Endothelial cell of umbilical vein (primary cell): ENCODE results near the gene LIN54.

Source experiments
- EZH2 ChIP-seq: IDR thresholded peaks from 2 replicates; pipeline ENCODE4 v1.6.1; 2012; ENCODE audit warnings: borderline replicate concordance, low read depth, mild to moderate bottlenecking, moderate library complexity, low read length, inconsistent platforms; ENCODE audit not compliant: severe bottlenecking
- GATA2 ChIP-seq: IDR thresholded peaks from 2 replicates; pipeline ENCODE4 v1.7.0; 2011; ENCODE audit warnings: low read depth, mild to moderate bottlenecking, moderate library complexity, mixed read lengths, low read length; ENCODE audit not compliant: insufficient read length, insufficient read depth
- MYC ChIP-seq: IDR thresholded peaks from one replicate; pipeline ENCODE4 v1.6.1; 2011; ENCODE audit warnings: mild to moderate bottlenecking, low read depth, low read length
- POLR2A ChIP-seq: IDR thresholded peaks from 2 replicates; pipeline ENCODE4 v1.6.1; 2012; ENCODE audit warnings: low read depth, mild to moderate bottlenecking, control low read depth, low read length
- POLR2AphosphoS5 ChIP-seq: IDR thresholded peaks from 2 replicates; pipeline ENCODE4 v1.6.1; 2012; ENCODE audit warnings: low read depth, mild to moderate bottlenecking, control low read depth, low read length, moderate library complexity; ENCODE audit not compliant: insufficient read depth
- TF ChIP-seq, protein P1 (sequence below), 2 donors: IDR thresholded peaks; 1 replicate in 1 of 2; 2 replicates in 1 of 2; pipeline ENCODE4 v1.5.1; 2011; ENCODE audit warnings: low read length in 2 of 2, mild to moderate bottlenecking in 2 of 2, moderate library complexity in 2 of 2, control low read depth in 1 of 2, inconsistent platforms in 1 of 2, low read depth in 1 of 2; ENCODE audit not compliant: insufficient read depth in 1 of 2; ENCODE audit errors: extremely low read depth in 1 of 2
- TF ChIP-seq, protein P2 (sequence below): IDR thresholded peaks from 2 replicates; pipeline ENCODE4 v1.6.1; 2011; ENCODE audit not compliant: insufficient read depth, insufficient read length

DNA sequence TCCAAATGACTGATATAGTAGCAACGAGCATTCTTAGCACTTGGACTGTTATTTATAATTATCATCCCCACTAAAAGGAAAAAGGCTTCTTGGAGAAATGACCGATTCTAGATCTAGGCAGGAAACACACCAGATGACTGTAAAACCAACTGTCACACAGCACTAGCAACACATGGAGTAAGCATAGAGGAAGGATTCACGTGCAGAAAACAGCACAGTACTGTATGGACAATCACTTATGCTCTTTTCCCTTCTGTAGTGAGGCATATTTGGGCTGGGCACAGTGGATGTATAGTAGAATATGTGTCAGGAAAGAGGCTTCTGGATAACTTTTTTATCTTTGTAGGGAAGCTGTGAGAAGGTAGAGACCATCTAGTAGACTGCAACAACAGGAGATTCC lies 18.4 kb upstream of the LIN54 start:
- TF ChIP-seq, protein P1, sequence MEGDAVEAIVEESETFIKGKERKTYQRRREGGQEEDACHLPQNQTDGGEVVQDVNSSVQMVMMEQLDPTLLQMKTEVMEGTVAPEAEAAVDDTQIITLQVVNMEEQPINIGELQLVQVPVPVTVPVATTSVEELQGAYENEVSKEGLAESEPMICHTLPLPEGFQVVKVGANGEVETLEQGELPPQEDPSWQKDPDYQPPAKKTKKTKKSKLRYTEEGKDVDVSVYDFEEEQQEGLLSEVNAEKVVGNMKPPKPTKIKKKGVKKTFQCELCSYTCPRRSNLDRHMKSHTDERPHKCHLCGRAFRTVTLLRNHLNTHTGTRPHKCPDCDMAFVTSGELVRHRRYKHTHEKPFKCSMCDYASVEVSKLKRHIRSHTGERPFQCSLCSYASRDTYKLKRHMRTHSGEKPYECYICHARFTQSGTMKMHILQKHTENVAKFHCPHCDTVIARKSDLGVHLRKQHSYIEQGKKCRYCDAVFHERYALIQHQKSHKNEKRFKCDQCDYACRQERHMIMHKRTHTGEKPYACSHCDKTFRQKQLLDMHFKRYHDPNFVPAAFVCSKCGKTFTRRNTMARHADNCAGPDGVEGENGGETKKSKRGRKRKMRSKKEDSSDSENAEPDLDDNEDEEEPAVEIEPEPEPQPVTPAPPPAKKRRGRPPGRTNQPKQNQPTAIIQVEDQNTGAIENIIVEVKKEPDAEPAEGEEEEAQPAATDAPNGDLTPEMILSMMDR (IDR thresholded peaks at IDR 0.05; ENCODE audit: extremely low read depth in 1 of 2, insufficient read depth in 1 of 2, low read depth in 1 of 2, low read length in 2 of 2), result no peak
- TF ChIP-seq POLR2A (no peak), GATA2 (no peak), POLR2AphosphoS5 (no peak), EZH2 (no peak), MYC (no peak)
- TF ChIP-seq, protein P2, sequence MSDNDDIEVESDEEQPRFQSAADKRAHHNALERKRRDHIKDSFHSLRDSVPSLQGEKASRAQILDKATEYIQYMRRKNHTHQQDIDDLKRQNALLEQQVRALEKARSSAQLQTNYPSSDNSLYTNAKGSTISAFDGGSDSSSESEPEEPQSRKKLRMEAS, result no peak
